Mesothelial cell of epicardium (in vitro differentiated cells): Measurements from ENCODE around the gene FES. TPM values are rescaled to one million over a fixed set of nuclear protein-coding genes. Genes with fewer than 3 reads are reported as not detected.

Source experiments
- DNase-seq, 2 experiments: peaks; one replicate each; pipeline ENCODE4 v3.0.0; 2021; ENCODE audit warnings: low spot score in 2 of 2; ENCODE audit not compliant: unreplicated experiment in 2 of 2
- H3K27ac Mint-ChIP-seq: 2 replicates; pipeline ENCODE4 v1.8.0; 2021; ENCODE audit warnings: mixed read lengths
- H3K27me3 Mint-ChIP-seq: 2 replicates; pipeline ENCODE4 v1.8.0; 2021; ENCODE audit warnings: low read depth, mixed read lengths
- H3K36me3 Mint-ChIP-seq: 2 replicates; pipeline ENCODE4 v1.8.0; 2021; ENCODE audit warnings: mixed read lengths
- H3K4me1 Mint-ChIP-seq: 2 replicates; pipeline ENCODE4 v1.8.0; 2021; ENCODE audit warnings: mixed read lengths
- H3K4me3 Mint-ChIP-seq: 2 replicates; pipeline ENCODE4 v1.8.0; 2021; ENCODE audit warnings: mild to moderate bottlenecking, moderate library complexity, mixed read lengths
- H3K9me3 Mint-ChIP-seq: 2 replicates; pipeline ENCODE4 v1.8.0; 2021; ENCODE audit warnings: mixed read lengths
- CTCF ChIP-seq: fragments of 200-600 bp; sonication (generic); IDR thresholded peaks from one replicate; pipeline ENCODE4 v1.5.0; 2021; ENCODE audit warnings: antibody characterized with exemption; ENCODE audit not compliant: unreplicated experiment
- total RNA-seq: library from RNA; stranded (reverse); gene quantifications from 3 replicates; pipeline ENCODE4 v1.2.1, GENCODE V29; 2021

FES gene
- total RNA-seq = 26.5 to 32.6 TPM (median 29.4 TPM) in 3 replicates

- H3K27me3 Mint-ChIP-seq = no peaks in the 10 kb centered on the region
- H3K9me3 Mint-ChIP-seq = no peaks in the 10 kb centered on the region
- no peak for TF ChIP-seq CTCF
- H3K27ac Mint-ChIP-seq = peak within 1 kb of the TSS; percentile 85
- H3K4me1 Mint-ChIP-seq = peaks cover 25% of the 10 kb centered on the region
- H3K36me3 Mint-ChIP-seq = peaks cover 9% of the 10 kb centered on the region
- DNase-seq = peak in 1 of 2 experiments; percentile 59
- H3K4me3 Mint-ChIP-seq = peak within 1 kb of the TSS; percentile 62
Observed at GRCh38 chr15:90883976-90884718, at the start of gene FES. TSS of gene FES (plus strand) at chr15:90884504. CDS start at chr15:90885046, 542 bp downstream.

- H3K27me3 Mint-ChIP-seq = no peaks in the 10 kb centered on the region
- no peak for TF ChIP-seq CTCF
- H3K27ac Mint-ChIP-seq = no peak overlapping the region
- H3K4me1 Mint-ChIP-seq = peaks cover 12% of the 10 kb centered on the region
- no peaks in the 10 kb centered on the region for H3K36me3 Mint-ChIP-seq
- H3K9me3 Mint-ChIP-seq = no peaks in the 10 kb centered on the region
- H3K4me3 Mint-ChIP-seq = no peak overlapping the region
- DNase-seq = no peak
Observed at GRCh38 chr15:90834626-90835025, 49.7 kb upstream of the FES start.

GRCh38 chr15:90836296-90836871 is 47.9 kb upstream of the FES start:
- H3K36me3 Mint-ChIP-seq = no peaks in the 10 kb centered on the region

DNA sequence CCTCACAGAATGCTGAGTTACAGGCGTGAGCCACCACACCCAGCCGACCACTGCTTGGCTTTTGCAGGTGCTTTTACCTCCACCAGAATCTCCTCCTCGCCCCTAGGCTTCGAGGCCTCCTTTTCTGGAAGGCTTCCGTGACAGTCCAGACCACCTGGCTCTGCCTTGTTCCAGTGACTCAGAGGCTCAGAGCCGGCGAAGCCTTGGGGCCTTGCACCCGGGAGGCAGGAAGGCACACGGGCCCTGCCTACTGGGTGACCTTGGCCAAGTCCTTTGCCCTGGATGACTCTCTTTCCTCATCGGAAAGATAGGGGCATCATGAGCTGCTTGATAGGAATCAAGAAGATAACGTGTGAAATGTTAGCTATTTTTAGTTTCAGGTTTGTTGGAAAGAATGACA is 47.2 kb upstream of the FES start:
- Mint-ChIP-seq H3K27ac (no peak overlapping the region), H3K9me3 (no peaks in the 10 kb centered on the region)

More at GRCh38 chr15:90836296-90836871, 47.9 kb upstream of the FES start:
- no peak for TF ChIP-seq CTCF
- no peaks in the 10 kb centered on the region for H3K9me3 Mint-ChIP-seq
- no peak overlapping the region for H3K27ac Mint-ChIP-seq
- no peaks in the 10 kb centered on the region for H3K27me3 Mint-ChIP-seq
- no peak for DNase-seq
- peaks cover 23% of the 10 kb centered on the region for H3K4me1 Mint-ChIP-seq
- H3K4me3 Mint-ChIP-seq = no peak overlapping the region

GRCh38 chr15:90838139-90838538 is 46.2 kb upstream of the FES start:
- Mint-ChIP-seq H3K9me3 (no peaks in the 10 kb centered on the region), H3K27ac (no peak overlapping the region), H3K4me3 (no peak overlapping the region), H3K4me1 (peaks cover 23% of the 10 kb centered on the region), H3K27me3 (no peaks in the 10 kb centered on the region), H3K36me3 (no peaks in the 10 kb centered on the region)
- no peak for TF ChIP-seq CTCF
- DNase-seq = no peak

More for the DNA sequence above, 47.2 kb upstream of the FES start:
- Mint-ChIP-seq H3K27me3 (no peaks in the 10 kb centered on the region), H3K4me1 (peaks cover 23% of the 10 kb centered on the region), H3K4me3 (no peak overlapping the region), H3K36me3 (no peaks in the 10 kb centered on the region)
- TF ChIP-seq CTCF = no peak
- DNase-seq = no peak
